HL-60 (cell line): ENCODE data around the gene BCDIN3D.

Experiments used
- CTCF ChIP-seq: IDR thresholded peaks from one replicate; pipeline ENCODE4 v1.5.1; 2011; ENCODE audit warnings: low read length, control low read depth, inconsistent platforms; ENCODE audit not compliant: insufficient read depth
- POLR2AphosphoS5 ChIP-seq: IDR thresholded peaks from 2 replicates; pipeline ENCODE4 v1.6.1; 2012; ENCODE audit warnings: low read depth
- REST ChIP-seq: IDR thresholded peaks from 2 replicates; pipeline ENCODE4 v1.6.1; 2012; ENCODE audit warnings: low read depth; ENCODE audit not compliant: insufficient replicate concordance
- SPI1 ChIP-seq: IDR thresholded peaks from 2 replicates; pipeline ENCODE4 v1.6.1; 2012; ENCODE audit warnings: low read depth, mild to moderate bottlenecking, borderline replicate concordance

- no peak for TF ChIP-seq CTCF
- no peak for TF ChIP-seq POLR2AphosphoS5
- no peak for TF ChIP-seq SPI1
- no peak for TF ChIP-seq REST
Observed at GRCh38 chr12:49819786-49820185, 23.1 kb downstream of the BCDIN3D start.
